ENCODE data around the gene DEFB123. TPM values are rescaled to one million over a fixed set of nuclear protein-coding genes. Genes with fewer than 3 reads are reported as not detected.

Gene DEFB123
- total RNA-seq, 4 donors from 2014 or later, result not detected

GRCh38 chr20:31472395-31473330, 32.2 kb downstream of the DEFB123 start:
- TF ChIP-seq POLR2A (IDR thresholded peaks at IDR 0.05) (no peak), CTCF (IDR thresholded peaks at IDR 0.05) (no peak)
- H3K36me3 ChIP-seq, result no peaks in the 10 kb centered on the region
- DNase-seq, result no peak
- no peaks in the 10 kb centered on the region for H3K9me3 ChIP-seq
- no peak overlapping the region for H3K4me3 ChIP-seq
- H3K27ac ChIP-seq, result no peak overlapping the region
- H3K27me3 ChIP-seq, result peaks cover 0 to 5% of the 10 kb centered on the region in 2 donors
- peaks cover 0 to 12% (median 0%) of the 10 kb centered on the region in 4 donors for H3K4me1 ChIP-seq

- no peak for TF ChIP-seq POLR2A (IDR thresholded peaks at IDR 0.05)
- peaks cover 0 to 5% of the 10 kb centered on the region in 2 donors for H3K27me3 ChIP-seq
- no peak overlapping the region for H3K27ac ChIP-seq
- no peak overlapping the region for H3K4me3 ChIP-seq
- peaks cover 0 to 12% (median 0%) of the 10 kb centered on the region in 4 donors for H3K4me1 ChIP-seq
- H3K36me3 ChIP-seq, result no peaks in the 10 kb centered on the region
- DNase-seq, result no peak
- no peaks in the 10 kb centered on the region for H3K9me3 ChIP-seq
Observed at GRCh38 chr20:31473331-31474096, 33.1 kb downstream of the DEFB123 start.

- Histone ChIP-seq H3K27me3 (peaks cover 0 to 5% of the 10 kb centered on the region in 2 donors), H3K27ac (peak overlapping the region in 1 of 4 donors; percentile 74)
Observed at GRCh38 chr20:31474097-31474436, 33.6 kb downstream of the DEFB123 start.

GRCh38 chr20:31474758-31475427, 34.5 kb downstream of the DEFB123 start, which contains the start of the genes DEFB124 and REM1:
TSS of gene DEFB124 (minus strand) at chr20:31475127. CDS start at chr20:31473013, 2,114 bp downstream.
TSS of gene REM1 (plus strand) at chr20:31475288. CDS start at chr20:31476446, 1,158 bp downstream.
- H3K27me3 ChIP-seq, result peaks cover 0 to 5% of the 10 kb centered on the region in 2 donors
- peak within 1 kb of the TSS; percentile 9 to 74 (median 46) for H3K27ac ChIP-seq
- H3K4me1 ChIP-seq, result peaks cover 0 to 12% (median 0%) of the 10 kb centered on the region in 4 donors
- no peaks in the 10 kb centered on the region for H3K36me3 ChIP-seq
- no peaks in the 10 kb centered on the region for H3K9me3 ChIP-seq
- TF ChIP-seq CTCF (IDR thresholded peaks at IDR 0.05) (no peak), POLR2A (IDR thresholded peaks at IDR 0.05) (no peak)
- DNase-seq, result peak in 1 of 3 donors; percentile 54
- H3K4me3 ChIP-seq, result peak within 1 kb of the TSS; percentile 10 to 56 (median 40)

More at GRCh38 chr20:31474097-31474436, 33.6 kb downstream of the DEFB123 start:
- peaks cover 0 to 12% (median 0%) of the 10 kb centered on the region in 4 donors for H3K4me1 ChIP-seq
- no peak for DNase-seq
- H3K36me3 ChIP-seq, result no peaks in the 10 kb centered on the region
- H3K9me3 ChIP-seq, result no peaks in the 10 kb centered on the region
- TF ChIP-seq POLR2A (IDR thresholded peaks at IDR 0.05), result no peak
- no peak for TF ChIP-seq CTCF (IDR thresholded peaks at IDR 0.05)
- no peak overlapping the region for H3K4me3 ChIP-seq

- Histone ChIP-seq H3K4me3 (peak overlapping the region; percentile 10 to 56 (median 40)), H3K9me3 (no peaks in the 10 kb centered on the region), H3K27ac (peak overlapping the region; percentile 9 to 74 (median 46)), H3K27me3 (peaks cover 0 to 5% of the 10 kb centered on the region in 2 donors), H3K36me3 (no peaks in the 10 kb centered on the region), H3K4me1 (peaks cover 0 to 12% (median 0%) of the 10 kb centered on the region in 4 donors)
- no peak for TF ChIP-seq POLR2A (IDR thresholded peaks at IDR 0.05)
- no peak for TF ChIP-seq CTCF (IDR thresholded peaks at IDR 0.05)
- no peak for DNase-seq
Observed at GRCh38 chr20:31475472-31476293, 35.3 kb downstream of the DEFB123 start.

Measured in Peyer's patch (tissue), 4 donors.